HepG2 (cell line): Measurements from ENCODE around the gene TAGLN2.

Experiments used
- CTCF ChIP-seq: sonication (generic); formaldehyde crosslinking; IDR thresholded peaks from 2 replicates; pipeline ENCODE4 v1.5.0; 2020; ENCODE audit warnings: mild to moderate bottlenecking, missing genetic modification reagents, moderate library complexity
- KDM5A ChIP-seq: fragments of 200-600 bp; sonication (generic); IDR thresholded peaks from 2 replicates; pipeline ENCODE4 v1.7.0; 2018; ENCODE audit warnings: antibody characterized with exemption, mild to moderate bottlenecking, low read length, borderline replicate concordance
- KLF15 ChIP-seq: sonication (generic); formaldehyde crosslinking; IDR thresholded peaks from 2 replicates; pipeline ENCODE4 v1.8.1; 2023; ENCODE audit warnings: borderline replicate concordance, mild to moderate bottlenecking, inconsistent platforms, missing genetic modification reagents, mixed read lengths
- MAFF ChIP-seq: IDR thresholded peaks from 2 replicates; pipeline ENCODE4 v1.6.1; 2011; ENCODE audit warnings: low read depth, low read length, improper control_type of control experiment
- SETDB1 ChIP-seq: sonication (generic); formaldehyde crosslinking; IDR thresholded peaks from 2 replicates; pipeline ENCODE4 v1.5.1; 2020; ENCODE audit warnings: missing genetic modification reagents, mild to moderate bottlenecking, borderline replicate concordance
- ZNF709 ChIP-seq: sonication (generic); formaldehyde crosslinking; IDR thresholded peaks from 2 replicates; pipeline ENCODE4 v1.5.0; 2020; ENCODE audit warnings: mild to moderate bottlenecking, missing genetic modification reagents

DNA sequence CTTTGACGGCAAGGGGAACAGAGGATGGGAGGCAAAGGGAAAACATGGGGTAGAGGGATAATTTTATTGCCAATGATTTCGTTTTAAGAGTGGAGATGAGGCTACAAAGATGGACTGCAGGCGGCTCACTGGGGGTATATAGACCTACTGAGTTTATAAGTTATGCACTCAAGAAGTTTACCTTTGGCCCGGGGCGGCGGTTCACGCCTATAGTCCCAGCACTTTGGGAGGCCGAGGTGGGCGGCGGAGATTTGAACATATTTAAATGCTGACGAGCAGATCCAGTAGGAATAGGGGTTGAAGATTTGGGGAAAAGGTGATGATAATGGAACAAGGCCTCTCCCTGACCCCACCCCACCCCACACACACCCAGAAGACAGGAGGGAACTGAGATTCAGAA lies 36.9 kb upstream of the TAGLN2 start:
- TF ChIP-seq SETDB1 (CRISPR knock-in tag) (no peak), KLF15 (CRISPR knock-in tag) (no peak), CTCF (CRISPR knock-in tag) (no peak), ZNF709 (CRISPR knock-in tag) (no peak), MAFF (no peak), KDM5A (no peak)
